ENCODE results near the gene EXOC2.

DNA sequence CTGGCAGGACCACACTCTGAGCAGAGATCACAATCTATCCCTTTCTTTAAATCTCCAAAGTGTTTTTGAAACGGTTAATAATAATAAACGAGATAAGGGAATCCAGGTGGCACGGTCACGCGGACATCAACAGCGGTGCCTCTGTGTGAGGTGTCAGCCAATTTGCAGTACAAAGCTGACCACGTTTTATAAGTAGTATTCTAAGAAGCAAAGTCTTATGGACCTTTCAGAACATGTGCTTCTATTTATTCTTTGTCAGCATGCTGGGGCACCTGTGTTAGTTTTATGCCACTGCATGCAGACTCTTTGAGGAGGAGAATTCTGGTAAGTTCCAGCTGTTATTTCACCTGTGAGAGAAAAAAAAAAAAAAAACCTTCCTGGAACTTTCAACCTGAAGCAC is 39.0 kb upstream of the EXOC2 start:
- TF ChIP-seq, protein P1, sequence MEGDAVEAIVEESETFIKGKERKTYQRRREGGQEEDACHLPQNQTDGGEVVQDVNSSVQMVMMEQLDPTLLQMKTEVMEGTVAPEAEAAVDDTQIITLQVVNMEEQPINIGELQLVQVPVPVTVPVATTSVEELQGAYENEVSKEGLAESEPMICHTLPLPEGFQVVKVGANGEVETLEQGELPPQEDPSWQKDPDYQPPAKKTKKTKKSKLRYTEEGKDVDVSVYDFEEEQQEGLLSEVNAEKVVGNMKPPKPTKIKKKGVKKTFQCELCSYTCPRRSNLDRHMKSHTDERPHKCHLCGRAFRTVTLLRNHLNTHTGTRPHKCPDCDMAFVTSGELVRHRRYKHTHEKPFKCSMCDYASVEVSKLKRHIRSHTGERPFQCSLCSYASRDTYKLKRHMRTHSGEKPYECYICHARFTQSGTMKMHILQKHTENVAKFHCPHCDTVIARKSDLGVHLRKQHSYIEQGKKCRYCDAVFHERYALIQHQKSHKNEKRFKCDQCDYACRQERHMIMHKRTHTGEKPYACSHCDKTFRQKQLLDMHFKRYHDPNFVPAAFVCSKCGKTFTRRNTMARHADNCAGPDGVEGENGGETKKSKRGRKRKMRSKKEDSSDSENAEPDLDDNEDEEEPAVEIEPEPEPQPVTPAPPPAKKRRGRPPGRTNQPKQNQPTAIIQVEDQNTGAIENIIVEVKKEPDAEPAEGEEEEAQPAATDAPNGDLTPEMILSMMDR (IDR thresholded peaks at IDR 0.05), result no peak
- TF ChIP-seq POLR2A (IDR thresholded peaks at IDR 0.05), result no peak
- no peak for TF ChIP-seq POLR2AphosphoS5 (IDR thresholded peaks at IDR 0.05)

Measured in breast epithelium (tissue), 3 donors.